MM.1S (cell line): ENCODE results near the gene PTPRE.

Experiments
- EZH2 ChIP-seq: fragments of 300-600 bp; sonication (generic); optimal IDR thresholded peaks from 2 replicates; pipeline ENCODE3; 2017; ENCODE audit warnings: low read depth, mild to moderate bottlenecking, antibody characterized with exemption, low read length, mixed read lengths
- EZH2phosphoT487 ChIP-seq: fragments of 300-600 bp; sonication (generic); IDR thresholded peaks from 2 replicates; pipeline ENCODE4 v1.6.1; 2018; ENCODE audit warnings: antibody characterized with exemption, low read length
- TF ChIP-seq, protein P1 (sequence below): fragments of 300-600 bp; sonication (generic); IDR thresholded peaks from 2 replicates; pipeline ENCODE4 v1.5.1; 2016; ENCODE audit warnings: antibody characterized with exemption, low read length, mixed read lengths

DNA sequence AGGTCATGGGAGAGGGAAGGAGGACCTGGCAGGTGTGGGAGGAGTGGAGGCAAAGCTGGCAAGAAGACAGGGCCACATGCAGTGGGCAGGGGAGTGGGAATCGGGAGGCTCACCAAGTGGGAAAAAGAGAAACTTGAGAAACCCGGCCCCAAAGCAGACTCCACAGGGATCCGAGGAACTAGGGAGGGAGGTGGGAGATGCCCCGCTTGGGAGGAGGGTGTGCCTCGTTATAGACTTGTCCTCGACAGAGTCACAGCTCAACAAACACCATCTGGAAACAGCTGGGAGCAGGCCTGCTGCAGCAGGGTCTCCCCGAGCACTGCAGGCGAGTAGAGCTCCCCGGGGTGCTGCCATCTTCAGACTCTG, 164.5 kb downstream of the PTPRE start:
- TF ChIP-seq, protein P1, sequence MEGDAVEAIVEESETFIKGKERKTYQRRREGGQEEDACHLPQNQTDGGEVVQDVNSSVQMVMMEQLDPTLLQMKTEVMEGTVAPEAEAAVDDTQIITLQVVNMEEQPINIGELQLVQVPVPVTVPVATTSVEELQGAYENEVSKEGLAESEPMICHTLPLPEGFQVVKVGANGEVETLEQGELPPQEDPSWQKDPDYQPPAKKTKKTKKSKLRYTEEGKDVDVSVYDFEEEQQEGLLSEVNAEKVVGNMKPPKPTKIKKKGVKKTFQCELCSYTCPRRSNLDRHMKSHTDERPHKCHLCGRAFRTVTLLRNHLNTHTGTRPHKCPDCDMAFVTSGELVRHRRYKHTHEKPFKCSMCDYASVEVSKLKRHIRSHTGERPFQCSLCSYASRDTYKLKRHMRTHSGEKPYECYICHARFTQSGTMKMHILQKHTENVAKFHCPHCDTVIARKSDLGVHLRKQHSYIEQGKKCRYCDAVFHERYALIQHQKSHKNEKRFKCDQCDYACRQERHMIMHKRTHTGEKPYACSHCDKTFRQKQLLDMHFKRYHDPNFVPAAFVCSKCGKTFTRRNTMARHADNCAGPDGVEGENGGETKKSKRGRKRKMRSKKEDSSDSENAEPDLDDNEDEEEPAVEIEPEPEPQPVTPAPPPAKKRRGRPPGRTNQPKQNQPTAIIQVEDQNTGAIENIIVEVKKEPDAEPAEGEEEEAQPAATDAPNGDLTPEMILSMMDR = no peak
- TF ChIP-seq EZH2phosphoT487 (no peak), EZH2 (no peak)
